AG04450 (cell line): ENCODE measurements around the gene RARS1. TPM values are rescaled to one million over a fixed set of nuclear protein-coding genes. Genes with fewer than 3 reads are reported as not detected.

Source experiments
- CTCF ChIA-PET: fragments of 300-600, 350-600 bp; formaldehyde crosslinking; extraction: SDS; loops from one replicate; lab custom pipeline; 2022; ENCODE audit warnings: antibody characterized with exemption, inconsistent platforms; lab: Charles Lee
- POLR2A ChIA-PET: fragments of 350-600 bp; formaldehyde crosslinking; extraction: SDS; loops from one replicate; lab custom pipeline; 2021; ENCODE audit warnings: antibody characterized with exemption, inconsistent platforms; lab: Yijun Ruan, JAX
- DNase-seq: peaks from one replicate; pipeline ENCODE4 v3.0.0-alpha.2; 2011; ENCODE audit warnings: low read depth, low spot score
- H3K27ac ChIP-seq: one replicate; pipeline ENCODE4 v1.5.1; 2012; ENCODE audit warnings: low read depth, low read length, control low read depth
- H3K27me3 ChIP-seq: one replicate; pipeline ENCODE4 v1.6.0; 2012; ENCODE audit warnings: low read length; ENCODE audit not compliant: control insufficient read depth, insufficient read depth
- H3K4me3 ChIP-seq: 2 replicates; pipeline ENCODE4 v1.5.1; 2011; ENCODE audit warnings: mild to moderate bottlenecking, low read depth, low read length, control low read depth
- H3K9me3 ChIP-seq: 2 replicates; pipeline ENCODE4 v1.5.1; 2012; ENCODE audit warnings: low read length; ENCODE audit not compliant: control insufficient read depth, insufficient read depth
- polyA minus RNA-seq: library from RNA; depleted of rRNA, polyadenylated mRNA; stranded (reverse); fragments of >200 nt; gene quantifications from 2 replicates; pipeline ENCODE4 v1.2.3, GENCODE V29; 2011; rRNA and poly(A)+ RNA removed
- polyA plus RNA-seq: library from polyadenylated mRNA; depleted of rRNA; stranded (reverse); fragments of >200 nt; gene quantifications from 2 replicates; pipeline ENCODE4 v1.2.3, GENCODE V29; 2011; rRNA removed
- TF ChIP-seq, protein P1 (sequence below): IDR thresholded peaks from 2 replicates; pipeline ENCODE4 v1.5.1; 2011; ENCODE audit warnings: low read depth, low read length, control low read depth, inconsistent platforms

The RARS1 gene
- polyA plus RNA-seq (112 and 147 TPM in 2 replicates), polyA minus RNA-seq (39.4 and 77.3 TPM in 2 replicates)

- Histone ChIP-seq H3K9me3 (no peaks in the 10 kb centered on the region), H3K27me3 (no peaks in the 10 kb centered on the region), H3K4me3 (peak within 1 kb of the TSS; percentile 76), H3K27ac (peak within 1 kb of the TSS; percentile 57)
- DNase-seq: peak; percentile 86
- ChIA-PET POLR2A (interaction anchor here (0.8 to 1.0 kb wide), 2 partner anchors 9 to 14 kb away, joined by 3 to 4 read pairs; no protein-coding TSS in a partner anchor), CTCF (interaction anchor here (0.6 to 7.8 kb wide), 19 partner anchors 9 to 217 kb away, joined by 3 to 104 read pairs (median 4); partner anchors contain the start of gene WWC1)
- TF ChIP-seq, protein P1, sequence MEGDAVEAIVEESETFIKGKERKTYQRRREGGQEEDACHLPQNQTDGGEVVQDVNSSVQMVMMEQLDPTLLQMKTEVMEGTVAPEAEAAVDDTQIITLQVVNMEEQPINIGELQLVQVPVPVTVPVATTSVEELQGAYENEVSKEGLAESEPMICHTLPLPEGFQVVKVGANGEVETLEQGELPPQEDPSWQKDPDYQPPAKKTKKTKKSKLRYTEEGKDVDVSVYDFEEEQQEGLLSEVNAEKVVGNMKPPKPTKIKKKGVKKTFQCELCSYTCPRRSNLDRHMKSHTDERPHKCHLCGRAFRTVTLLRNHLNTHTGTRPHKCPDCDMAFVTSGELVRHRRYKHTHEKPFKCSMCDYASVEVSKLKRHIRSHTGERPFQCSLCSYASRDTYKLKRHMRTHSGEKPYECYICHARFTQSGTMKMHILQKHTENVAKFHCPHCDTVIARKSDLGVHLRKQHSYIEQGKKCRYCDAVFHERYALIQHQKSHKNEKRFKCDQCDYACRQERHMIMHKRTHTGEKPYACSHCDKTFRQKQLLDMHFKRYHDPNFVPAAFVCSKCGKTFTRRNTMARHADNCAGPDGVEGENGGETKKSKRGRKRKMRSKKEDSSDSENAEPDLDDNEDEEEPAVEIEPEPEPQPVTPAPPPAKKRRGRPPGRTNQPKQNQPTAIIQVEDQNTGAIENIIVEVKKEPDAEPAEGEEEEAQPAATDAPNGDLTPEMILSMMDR: peak; percentile 98
Observed at GRCh38 chr5:168486136-168486879, at the start of gene RARS1. RARS1 (plus strand) TSS chr5:168486471; CDS start chr5:168486499, 28 bp downstream.

DNA sequence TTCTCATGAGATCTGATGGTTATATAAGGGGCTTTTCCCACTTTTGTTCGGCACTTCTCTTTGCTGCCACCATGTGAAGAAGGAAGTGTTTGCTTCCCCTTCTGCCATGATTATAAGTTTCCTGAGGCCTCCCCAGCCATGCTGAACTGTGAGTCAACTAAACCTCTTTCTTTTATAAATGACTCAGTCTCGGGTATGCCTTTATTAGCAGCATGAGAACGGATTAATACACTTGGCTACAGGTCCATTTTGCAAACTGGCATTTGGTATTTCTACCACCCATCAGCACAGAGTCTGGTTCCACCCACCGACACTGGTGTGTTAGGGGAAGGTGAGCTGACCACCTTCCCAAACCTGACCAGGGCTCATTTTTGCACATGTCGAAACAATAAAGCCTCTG, 47.9 kb upstream of the RARS1 start:
- TF ChIP-seq, protein P1: no peak
- no peak for DNase-seq
- ChIA-PET POLR2A (no interaction called here), CTCF (no interaction called here)
- Histone ChIP-seq H3K4me3 (no peak overlapping the region), H3K27me3 (no peaks in the 10 kb centered on the region), H3K27ac (no peak overlapping the region), H3K9me3 (no peaks in the 10 kb centered on the region)

- H3K27me3 ChIP-seq: no peaks in the 10 kb centered on the region
- H3K27ac ChIP-seq: no peak overlapping the region
- TF ChIP-seq, protein P1: no peak
- no peak for DNase-seq
- H3K9me3 ChIP-seq: no peaks in the 10 kb centered on the region
- POLR2A ChIA-PET: no interaction called here
- H3K4me3 ChIP-seq: no peak overlapping the region
- CTCF ChIA-PET: interaction anchor here (0.9 kb wide), 1 partner anchor 173 kb away, joined by 5 read pairs; no protein-coding TSS in a partner anchor
Observed at GRCh38 chr5:168443533-168443932, 42.7 kb upstream of the RARS1 start.

DNA sequence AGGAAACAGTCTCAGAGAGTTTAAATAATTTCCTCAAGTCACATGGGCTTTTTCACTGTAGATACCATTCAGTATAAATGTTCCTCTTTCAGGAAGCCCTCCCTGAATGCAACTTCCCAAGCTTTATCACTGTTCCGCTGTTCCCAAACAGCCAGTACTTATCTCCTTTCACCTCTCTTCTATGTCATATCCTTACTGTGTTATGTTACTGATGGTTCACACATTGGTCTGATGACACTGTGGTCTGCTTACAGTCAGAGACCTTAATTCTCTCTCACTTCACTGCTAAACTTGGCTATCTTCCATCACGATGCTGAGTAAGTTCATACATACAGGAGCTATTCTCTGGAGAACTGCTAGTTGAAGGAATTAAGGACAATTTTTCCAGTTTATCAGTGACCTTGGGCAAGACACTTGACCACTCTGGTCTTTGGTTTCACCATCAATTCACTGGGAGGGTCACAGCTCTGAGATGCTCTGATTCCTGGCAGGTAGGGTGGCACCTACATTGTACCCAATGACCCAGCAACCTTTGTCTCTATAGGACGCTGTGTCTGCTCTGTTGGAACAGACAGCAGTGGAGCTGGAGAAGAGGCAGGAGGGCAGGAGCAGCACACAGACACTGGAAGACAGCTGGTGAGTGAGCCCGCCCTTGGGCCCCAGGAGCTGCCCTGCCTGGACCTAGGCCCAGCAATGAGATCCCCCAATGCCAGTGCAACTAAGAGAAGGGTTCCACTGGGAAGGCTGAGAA, 42.1 kb upstream of the RARS1 start:
- Histone ChIP-seq H3K27me3 (no peaks in the 10 kb centered on the region), H3K27ac (no peak overlapping the region), H3K9me3 (no peaks in the 10 kb centered on the region), H3K4me3 (no peak overlapping the region)
- TF ChIP-seq, protein P1: no peak
- DNase-seq: no peak
- ChIA-PET CTCF (interaction anchor here (0.5 kb wide), 1 partner anchor 39 kb away, joined by 5 read pairs; no protein-coding TSS in a partner anchor), POLR2A (no interaction called here)
